GM12892 (cell line): ENCODE measurements around the gene IFRD1.
"Not testable (repeated sequence)": the region's sequence is repeated elsewhere in the genome, so short reads cannot be mapped to it uniquely, and the experiment has no call there.

Source experiments
- DNase-seq: peaks from one replicate; pipeline ENCODE4 v3.0.0; 2011; ENCODE audit not compliant: insufficient read length
- FAIRE-seq: peaks from 2 replicates; lab custom pipeline; 2011; peaks lifted over from hg19 to GRCh38; lab: Jason Lieb, UNC
- POLR2A ChIP-seq: IDR thresholded peaks from 2 replicates; pipeline ENCODE4 v1.6.1; 2011; ENCODE audit warnings: low read depth, low read length, control low read depth
- POLR2AphosphoS5 ChIP-seq: IDR thresholded peaks from 2 replicates; pipeline ENCODE4 v1.6.1; 2011; ENCODE audit warnings: low read depth, low read length, control low read depth
- TAF1 ChIP-seq: IDR thresholded peaks from 2 replicates; pipeline ENCODE4 v1.6.1; 2011; ENCODE audit warnings: low read depth, mild to moderate bottlenecking, control low read depth, low read length, borderline replicate concordance

The IFRD1 gene

DNA sequence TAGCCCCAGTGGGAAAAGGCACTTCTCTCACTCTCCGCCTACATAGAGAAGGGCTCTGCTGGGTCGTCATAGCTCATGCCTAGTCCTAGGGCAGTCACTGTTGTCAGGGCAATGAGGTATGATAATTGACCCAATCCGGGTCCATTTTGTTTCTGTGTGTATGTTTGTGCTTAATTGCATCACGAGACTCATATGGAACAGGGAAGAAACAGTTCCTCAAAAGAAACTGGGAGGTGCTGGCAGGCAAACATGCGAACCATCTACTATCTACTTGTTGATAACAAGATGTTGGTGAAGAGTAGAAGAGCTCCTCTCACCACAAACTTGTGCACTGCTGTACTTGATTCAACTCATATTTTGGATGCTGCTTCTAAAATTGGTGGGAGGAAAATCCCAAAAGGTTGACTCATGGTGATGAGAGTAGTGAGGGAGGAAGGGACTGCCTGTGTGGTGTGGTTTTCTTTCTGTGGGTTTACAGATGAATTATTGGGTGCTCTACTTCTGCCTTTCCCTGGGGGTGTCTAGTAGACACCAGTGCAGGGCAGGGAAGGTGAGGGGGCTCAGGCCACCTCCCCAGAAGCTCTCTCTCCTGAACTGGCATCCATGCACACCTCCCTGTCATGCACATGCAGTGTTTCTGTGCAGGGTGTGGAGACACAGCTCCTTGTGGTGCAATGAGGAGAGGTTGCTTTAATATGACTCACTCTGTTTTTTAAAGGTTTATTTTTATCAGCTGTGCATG is 59.9 kb downstream of the IFRD1 start:
- no peak for DNase-seq
- FAIRE-seq = no peak
- TF ChIP-seq TAF1 (no peak), POLR2AphosphoS5 (no peak), POLR2A (no peak)

DNA sequence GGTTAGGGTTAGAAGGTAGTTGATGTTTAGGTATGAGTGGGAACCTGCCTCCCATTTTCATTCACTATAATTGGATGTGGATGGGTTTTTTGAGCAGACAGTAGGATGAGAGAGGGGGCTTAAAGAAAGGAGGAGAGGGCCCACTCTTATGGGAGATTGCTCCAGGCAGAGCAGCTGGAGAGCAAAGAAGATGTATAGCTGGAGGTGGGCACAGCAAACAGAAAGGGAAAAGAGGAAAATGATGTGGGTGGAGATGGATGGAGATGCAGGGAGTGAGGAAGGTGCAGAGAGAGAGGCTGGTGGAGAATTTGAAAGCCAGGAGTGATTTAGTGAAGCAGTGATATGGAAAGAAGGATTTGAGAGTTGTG is 60.5 kb downstream of the IFRD1 start:
- DNase-seq = no peak
- TF ChIP-seq TAF1 (no peak), POLR2A (no peak), POLR2AphosphoS5 (no peak)
- no peak for FAIRE-seq

DNA sequence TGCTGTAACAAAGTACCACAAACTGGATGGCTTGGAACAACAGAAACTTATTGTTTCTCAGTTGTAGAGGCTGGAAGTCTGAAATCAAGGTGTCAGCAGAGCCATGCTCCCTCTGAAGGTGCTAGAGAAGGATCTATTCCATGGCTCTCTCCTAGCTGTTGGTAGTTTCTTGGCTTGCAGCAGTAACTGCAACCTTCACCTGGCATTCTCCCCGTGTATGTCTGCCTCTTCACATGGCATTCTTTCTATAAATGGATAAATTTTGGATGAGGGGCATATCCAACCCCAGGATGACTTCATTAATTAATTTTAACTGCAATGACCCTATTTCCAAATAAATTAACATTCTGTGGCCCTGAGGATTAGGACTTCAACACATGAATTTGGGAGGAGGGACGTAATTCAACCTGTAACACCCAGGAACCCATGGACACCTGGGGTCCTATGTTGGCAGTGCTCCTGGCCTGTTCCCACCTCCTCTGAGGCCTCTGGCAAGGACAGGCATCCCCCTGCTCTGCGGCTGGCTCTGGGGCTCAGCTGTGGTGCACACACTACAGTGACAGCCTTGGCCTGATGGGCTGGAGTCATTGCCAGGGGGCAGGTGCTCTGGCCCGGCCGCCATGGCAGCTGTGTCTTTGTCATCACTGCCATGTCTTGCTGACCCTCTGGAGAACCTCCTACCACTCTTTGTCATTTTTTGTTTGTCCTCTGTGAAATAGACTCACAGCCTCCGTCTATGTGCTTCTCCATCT is 61.4 kb downstream of the IFRD1 start:
- FAIRE-seq (no peak), DNase-seq (no peak)
- TF ChIP-seq POLR2AphosphoS5 (no peak), POLR2A (no peak), TAF1 (no peak)

DNA sequence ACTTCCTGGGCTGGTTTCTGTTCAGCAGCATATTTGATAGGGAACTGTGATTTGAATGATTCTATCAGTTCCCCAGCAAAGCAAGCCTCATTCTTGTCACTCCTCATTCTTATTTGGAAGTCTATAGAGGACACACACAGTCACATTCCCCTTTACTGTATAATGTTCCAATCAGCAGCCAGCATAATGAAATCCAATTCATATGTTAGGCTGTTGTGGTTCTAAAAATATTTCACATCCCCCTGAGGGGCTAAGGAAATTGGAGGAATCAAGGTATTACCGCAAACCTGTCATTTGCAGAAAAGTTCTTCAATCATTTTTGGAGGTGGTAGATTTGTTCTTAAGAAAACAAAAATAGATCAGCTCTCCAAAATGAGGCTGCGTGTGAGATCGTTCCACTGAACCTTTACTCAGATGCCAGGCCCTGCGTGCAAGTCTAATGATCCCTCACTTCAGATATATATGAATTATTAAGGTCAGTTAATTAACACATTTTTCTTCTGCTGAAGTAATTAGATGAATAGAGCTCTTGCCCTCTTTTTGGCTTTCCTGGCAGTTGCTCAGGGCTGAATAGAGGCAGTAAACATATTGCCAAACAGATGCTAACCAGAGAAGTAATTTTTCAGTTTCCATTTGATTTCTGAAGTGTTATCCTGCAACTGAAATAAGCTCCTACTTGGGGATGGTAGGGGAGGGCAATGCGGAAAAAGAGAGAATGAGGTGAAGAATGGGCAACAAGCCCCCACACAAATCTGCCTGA is 62.4 kb downstream of the IFRD1 start:
- FAIRE-seq = no peak
- no peak for TF ChIP-seq POLR2AphosphoS5
- no peak for DNase-seq

DNA sequence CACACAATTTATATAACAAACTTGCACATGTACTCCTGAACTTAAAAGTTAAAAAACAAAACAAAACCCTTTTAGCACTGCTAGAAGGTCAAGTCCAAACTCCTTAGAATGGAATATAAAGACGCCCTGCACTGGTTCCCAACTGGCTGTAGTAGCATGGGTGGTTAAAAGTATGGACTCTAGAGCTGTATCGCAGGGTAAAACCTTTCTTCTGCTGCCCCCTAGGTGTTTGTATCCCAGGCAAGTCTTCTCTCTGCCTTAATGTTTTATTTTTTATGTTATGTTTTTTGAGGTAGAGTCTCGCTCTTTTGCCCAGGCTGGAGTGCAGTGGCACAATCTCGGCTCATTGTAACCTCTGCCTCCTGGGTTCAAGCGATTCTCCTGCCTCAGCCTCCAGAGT is 65.7 kb downstream of the IFRD1 start:
- no peak for FAIRE-seq
- DNase-seq = no peak

DNA sequence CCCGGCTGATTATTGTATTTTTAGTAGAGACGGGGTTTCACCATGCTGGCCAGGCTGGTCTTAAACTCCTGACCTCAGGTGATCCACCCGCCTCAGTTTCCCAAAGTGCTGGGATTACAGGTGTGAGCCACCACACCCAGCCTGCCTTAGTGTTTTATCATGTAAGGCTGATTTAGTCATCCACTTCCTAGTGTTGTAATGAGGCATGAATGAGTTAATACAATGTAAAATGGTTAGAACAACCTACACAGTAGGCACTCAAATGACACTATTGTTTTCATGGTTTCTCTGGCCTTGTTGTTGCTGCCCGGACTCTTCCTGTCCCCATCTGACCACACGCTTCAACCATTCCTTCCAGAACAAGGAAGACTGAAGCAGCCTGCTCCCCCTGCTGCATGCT is 66.2 kb downstream of the IFRD1 start:
- not testable (repeated sequence) for FAIRE-seq, DNase-seq

More for the DNA sequence above, 65.7 kb downstream of the IFRD1 start:
- TF ChIP-seq POLR2A (no peak), TAF1 (no peak), POLR2AphosphoS5 (no peak)

DNA sequence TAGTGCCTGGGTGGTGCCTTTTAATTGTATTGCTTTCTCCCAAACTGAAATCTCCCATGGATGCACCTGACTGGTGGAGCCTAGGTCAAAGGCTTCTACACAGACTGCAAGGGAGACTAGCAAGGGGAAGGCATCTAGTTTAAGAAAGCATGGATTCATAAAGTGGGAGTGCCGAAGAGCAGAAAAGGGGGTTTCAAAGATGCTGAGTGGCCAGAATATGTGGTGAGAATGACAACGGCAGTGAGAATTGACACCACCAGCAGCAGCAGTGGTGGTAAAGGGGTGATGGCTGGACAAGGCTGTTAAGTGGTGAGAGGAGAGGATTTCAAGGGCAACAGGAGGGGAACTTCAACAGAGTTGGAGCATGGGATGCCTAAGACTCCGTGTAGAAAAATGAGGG is 67.2 kb downstream of the IFRD1 start:
- FAIRE-seq (no peak), DNase-seq (no peak)
- TF ChIP-seq TAF1 (no peak), POLR2A (no peak), POLR2AphosphoS5 (no peak)

DNA sequence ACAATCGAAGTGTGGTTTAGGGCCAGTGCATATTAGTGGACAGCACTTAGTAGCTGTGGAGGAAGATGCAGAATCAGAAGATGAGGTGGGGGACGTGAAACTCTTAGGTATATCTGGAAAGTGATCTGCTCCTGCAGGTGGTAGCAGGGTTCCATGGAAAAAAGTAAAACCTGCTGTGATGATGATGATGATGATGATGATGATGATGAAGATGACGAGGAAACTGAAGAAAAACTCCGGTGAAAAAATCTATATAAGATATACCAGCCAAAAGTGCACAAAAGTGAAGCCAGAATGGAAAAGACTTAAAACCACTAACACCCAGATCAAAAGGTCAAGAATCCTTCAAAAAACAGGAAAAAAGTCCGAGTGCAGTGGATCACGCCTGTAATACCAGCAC is 70.5 kb downstream of the IFRD1 start:
- TF ChIP-seq POLR2AphosphoS5 = no peak
- TF ChIP-seq POLR2A = no peak
- no peak for TF ChIP-seq TAF1
- DNase-seq (no peak), FAIRE-seq (no peak)

DNA sequence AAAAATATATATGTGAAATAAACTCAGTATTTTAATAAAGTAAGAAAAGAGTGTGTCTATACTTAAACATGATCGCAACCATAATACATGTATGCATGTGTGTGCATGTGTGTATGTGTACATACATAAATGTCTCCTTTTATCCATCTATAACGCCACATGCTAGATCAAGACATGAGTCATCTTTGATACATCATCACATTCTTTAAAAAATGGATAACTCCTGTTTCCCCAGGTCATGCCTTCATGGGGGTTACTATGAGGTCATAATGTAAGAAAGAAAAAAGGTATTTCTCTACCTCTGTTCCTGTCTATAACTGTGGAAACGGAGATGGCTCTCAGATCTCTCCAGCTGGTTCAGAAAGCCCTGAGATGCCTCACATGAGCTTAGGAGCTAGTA is 71.7 kb downstream of the IFRD1 start:
- no peak for TF ChIP-seq POLR2AphosphoS5
- no peak for TF ChIP-seq TAF1
- TF ChIP-seq POLR2A = no peak
- no peak for DNase-seq
- FAIRE-seq = no peak

DNA sequence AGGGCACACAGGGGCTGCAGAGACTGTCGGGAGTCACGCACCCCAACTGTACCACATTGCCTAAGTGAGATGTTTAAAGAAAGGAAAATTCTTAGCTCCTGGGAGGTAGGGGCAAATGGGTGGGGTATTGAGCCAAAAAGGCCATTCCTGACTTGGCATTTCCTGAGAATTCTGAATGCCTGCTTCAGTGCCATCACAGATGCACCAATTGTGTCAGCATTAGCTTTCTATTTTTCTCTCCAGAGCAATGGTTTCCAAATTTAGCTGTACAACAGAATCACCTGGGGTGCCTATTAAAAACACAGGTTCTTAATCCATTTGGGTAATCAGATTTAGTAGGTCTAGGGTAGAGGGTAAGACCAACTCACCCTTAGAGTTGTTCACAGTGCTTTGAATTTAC is 73.6 kb downstream of the IFRD1 start:
- TF ChIP-seq POLR2A (no peak), POLR2AphosphoS5 (no peak), TAF1 (no peak)
- no peak for DNase-seq
- FAIRE-seq = no peak
